ENCODE measurements around the gene SCRN2. TPM values are rescaled to one million over a fixed set of nuclear protein-coding genes. Genes with fewer than 3 reads are reported as not detected.

The SCRN2 gene
- total and polyA plus RNA-seq, 2 of the 8 experiments (the other 6 are each of a cell fraction or from before 2014, with no cell fraction given): 24.4 to 42.3 TPM

DNA sequence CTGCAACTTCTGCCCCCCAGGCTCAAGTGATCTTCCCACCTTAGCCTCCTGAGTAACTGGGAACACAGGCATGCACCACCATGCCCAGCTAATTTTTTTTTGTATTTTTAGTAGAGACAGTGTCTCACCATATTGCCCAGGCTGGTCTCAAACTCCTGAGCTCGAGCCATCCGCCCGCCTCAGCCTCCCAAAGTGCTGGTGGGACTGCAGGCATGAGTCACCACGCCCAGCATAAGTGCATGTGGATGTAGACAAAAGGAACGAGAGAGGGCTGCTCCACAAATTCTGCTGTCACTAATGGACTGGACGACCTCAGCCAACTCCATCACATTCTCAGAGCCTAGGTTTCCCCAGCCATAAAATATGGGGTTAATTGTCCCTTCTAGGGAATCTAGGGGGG lies 47.2 kb upstream of the SCRN2 start:
- no peak overlapping the region for H2BK15ac ChIP-seq (ENCODE audit: low read length)
- H4K8ac ChIP-seq (ENCODE audit: extremely low read depth, insufficient read depth, low read length): no peak overlapping the region
- no peak overlapping the region for H2AK5ac ChIP-seq (ENCODE audit: low read depth, low read length)
- FAIRE-seq (no peak), DNase-seq (ENCODE audit: low read depth in 1 of 2, low spot score in 2 of 2) (no peak)
- H2BK12ac ChIP-seq (ENCODE audit: low read depth, low read length): no peak overlapping the region; the same call in 1 of the 2 replicates
- no peaks in the 10 kb centered on the region for H3K36me3 ChIP-seq (ENCODE audit: control insufficient read depth in 2 of 4, insufficient read depth in 4 of 4, low read length in 3 of 4)
- no peak overlapping the region for H3K4me2 ChIP-seq (ENCODE audit: insufficient read depth in 1 of 2, low read depth in 2 of 2, low read length in 2 of 2)
- no peak overlapping the region for H4K5ac ChIP-seq (ENCODE audit: insufficient read length, low read depth, low read length)
- H4K20me1 ChIP-seq (replicated peaks in 1 of 2; ENCODE audit: control insufficient read depth in 1 of 2, insufficient read depth in 2 of 2, low read length in 2 of 2): no peaks in the 10 kb centered on the region
- no peak overlapping the region for H4K91ac ChIP-seq (replicated peaks; ENCODE audit: insufficient read length, low read length)
- no peak overlapping the region for H2BK20ac ChIP-seq (ENCODE audit: low read length)
- H3K4me3 ChIP-seq (ENCODE audit: extremely low read depth in 1 of 4, insufficient read depth in 2 of 4, low read depth in 3 of 4, low read length in 4 of 4): no peak overlapping the region
- no peaks in the 10 kb centered on the region for H3K27me3 ChIP-seq (replicated peaks in 1 of 4; ENCODE audit: control insufficient read depth in 3 of 4, extremely low read depth in 1 of 4, insufficient read depth in 3 of 4, low read length in 3 of 4)
- CTCF ChIA-PET (ENCODE audit: partially characterized antibody): interaction anchor here (0.6 to 18.8 kb wide), 7 partner anchors 15 to 1512 kb away, joined by 3 to 1206 read pairs (median 3); partner anchors contain the start of genes LRRC46, MRPL10, SCRN2 and SP6
- WGBS, 2 experiments (ENCODE audit: extremely low coverage in 1 of 2, insufficient coverage in 1 of 2, insufficient read length in 1 of 2, insufficient replicate concordance in 2 of 2, low coverage in 1 of 2, low lambda C conversion rate in 2 of 2, missing lambda C conversion rate in 1 of 2): 92% methylated on average over 6 of the region's 6 CpGs; no CpG with 5 or more reads in 1 of the 2 experiments
- POLR2A ChIA-PET (ENCODE audit: partially characterized antibody): interaction anchor here (0.6 to 8.9 kb wide), 3 partner anchors 16 to 142 kb away, joined by 3 to 134 read pairs (median 6); partner anchors contain the start of genes SCRN2 and SP6
- H3K4me1 ChIP-seq (replicated peaks in 1 of 4; ENCODE audit: control insufficient read depth in 3 of 4, insufficient read depth in 4 of 4, low read length in 3 of 4): peaks cover 0 to 13% (median 8%) of the 10 kb centered on the region in 4 experiments; a peak in 6 of 7 replicates
- no peak overlapping the region for H3K9ac ChIP-seq (replicated peaks in 1 of 4; ENCODE audit: extremely low read depth in 1 of 4, low read depth in 3 of 4, low read length in 3 of 4)
- H3K79me1 ChIP-seq (ENCODE audit: low read depth, low read length): no peaks in the 10 kb centered on the region
- H2BK120ac ChIP-seq (replicated peaks; ENCODE audit: low read depth, low read length): no peak overlapping the region
- H3K27ac ChIP-seq (ENCODE audit: low read depth, low read length): no peak overlapping the region
- H3K79me2 ChIP-seq (ENCODE audit: control insufficient read depth in 1 of 2, insufficient read depth in 2 of 2, low read length in 2 of 2): no peaks in the 10 kb centered on the region
- no peaks in the 10 kb centered on the region for H3K23me2 ChIP-seq (ENCODE audit: low read depth, low read length)
- no peak for TF ChIP-seq SIN3A (conservative IDR thresholded peaks at IDR 0.05 in 1 of 2, IDR thresholded peaks at IDR 0.05 in 1 of 2; ENCODE audit: low read depth in 1 of 2, low read length in 2 of 2)
- no peaks in the 10 kb centered on the region for H3K9me3 ChIP-seq (ENCODE audit: insufficient read depth in 2 of 2, low read depth in 1 of 2, low read length in 1 of 2)
- H3K23ac ChIP-seq (ENCODE audit: insufficient read length): no peak overlapping the region
- no peak overlapping the region for H2AFZ ChIP-seq (ENCODE audit: low read length)
- H2BK5ac ChIP-seq (ENCODE audit: low read depth, low read length): no peak overlapping the region; the same call in 1 of the 2 replicates
- no peak overlapping the region for H3K4ac ChIP-seq (replicated peaks; ENCODE audit: insufficient read length, low read depth, low read length)
- no peak overlapping the region for H3K56ac ChIP-seq (replicated peaks; ENCODE audit: insufficient read length, low read depth, low read length)
- H3K14ac ChIP-seq (ENCODE audit: insufficient read length): no peak overlapping the region
- H3K18ac ChIP-seq (ENCODE audit: extremely low read depth, low read length): no peak overlapping the region

All from H1 (cell line).